Sigmoid colon (tissue), 7 donors: Measurements from ENCODE around the gene DNAJC6. TPM values are rescaled to one million over a fixed set of nuclear protein-coding genes. Genes with fewer than 3 reads are reported as not detected.

ENCODE experiments used
- DNase-seq: peaks from one replicate; pipeline ENCODE4 v3.0.0-alpha.2; 2019
- H3K27ac ChIP-seq, 4 donors: fragments of 200-600 bp; sonication (generic); one replicate each; pipeline ENCODE4 v1.5.1; 2016 to 2019; ENCODE audit warnings: mild to moderate bottlenecking in 1 of 4
- H3K27me3 ChIP-seq, 3 donors: fragments of 200-600 bp; sonication (generic); one replicate each; pipeline ENCODE4 v1.5.1; 2019; ENCODE audit warnings: mild to moderate bottlenecking in 1 of 3
- H3K36me3 ChIP-seq, 4 donors: fragments of 200-600 bp; sonication (generic); one replicate each; pipeline ENCODE4 v1.5.1; 2016 to 2019
- H3K4me1 ChIP-seq, 4 donors: fragments of 200-600 bp; sonication (generic); one replicate each; pipeline ENCODE4 v1.5.1; 2017 to 2019
- H3K4me3 ChIP-seq, 4 donors: fragments of 200-600 bp; sonication (generic); one replicate each; pipeline ENCODE4 v1.5.1; 2017 to 2019; ENCODE audit warnings: mild to moderate bottlenecking in 2 of 4, moderate library complexity in 1 of 4
- H3K9me3 ChIP-seq, 4 donors: fragments of 200-600 bp in 3 of 4; sonication (generic) in 3 of 4; one replicate each; pipeline versions ENCODE4 v1.5.1 to v1.6.1; 2013 to 2019
- EP300 ChIP-seq, 4 donors: sonication (generic); formaldehyde crosslinking; IDR thresholded peaks; one replicate each; pipeline ENCODE4 v1.6.1; 2017; ENCODE audit warnings: antibody characterized with exemption in 4 of 4
- POLR2A ChIP-seq, 2 donors: fragments of 450-650 bp; IDR thresholded peaks; one replicate each; pipeline ENCODE4 v1.6.1; 2016; ENCODE audit warnings: antibody characterized with exemption in 2 of 2, mild to moderate bottlenecking in 2 of 2, moderate library complexity in 2 of 2
- POLR2AphosphoS5 ChIP-seq, 4 donors: sonication (generic); formaldehyde crosslinking; IDR thresholded peaks; one replicate each; pipeline ENCODE4 v1.6.1; 2017; ENCODE audit warnings: antibody characterized with exemption in 4 of 4
- WGBS, 2 donors: extraction: QIAGEN DNeasy Blood & Tissue Kit; methylation state at CpG; one replicate each; pipeline ENCODE4 v1.1.7; 2013; 5-methylcytosine and 5-hydroxymethylcytosine counted together
- intact Hi-C: fragments of 100-400 bp; cut with DNase I; formaldehyde crosslinking; loops from one replicate; pipeline ENCODE4 v1.15.1; 2023
- polyA plus RNA-seq, 3 donors: library from polyadenylated mRNA; stranded (reverse); fragments of 200-250 nt; gene quantifications; one replicate each; pipeline ENCODE4 v1.2.3, GENCODE V29; 2013
- total RNA-seq, 4 donors: library from RNA; depleted of rRNA; stranded (reverse); fragments of >200 nt; gene quantifications; one replicate each; pipeline ENCODE4 v1.1.0, GENCODE V29; 2016
- TF ChIP-seq, protein P1 (sequence below), 4 experiments: fragments of 450-650 bp in 3 of 4; fragments of 200-600 bp in 1 of 4; IDR thresholded peaks; one replicate each; pipeline ENCODE4 v1.5.1; 2016 to 2019; ENCODE audit warnings: antibody characterized with exemption in 4 of 4, mild to moderate bottlenecking in 3 of 4, moderate library complexity in 2 of 4
- donor health status: healthy with polysubstance abuse.
- donor health status: Bipolar disorder and iron deficiency.
- donor health status: healthy.

DNAJC6 gene
- total and polyA plus RNA-seq, 7 donors: 0.23 to 7.1 (median 3.9) TPM

DNA sequence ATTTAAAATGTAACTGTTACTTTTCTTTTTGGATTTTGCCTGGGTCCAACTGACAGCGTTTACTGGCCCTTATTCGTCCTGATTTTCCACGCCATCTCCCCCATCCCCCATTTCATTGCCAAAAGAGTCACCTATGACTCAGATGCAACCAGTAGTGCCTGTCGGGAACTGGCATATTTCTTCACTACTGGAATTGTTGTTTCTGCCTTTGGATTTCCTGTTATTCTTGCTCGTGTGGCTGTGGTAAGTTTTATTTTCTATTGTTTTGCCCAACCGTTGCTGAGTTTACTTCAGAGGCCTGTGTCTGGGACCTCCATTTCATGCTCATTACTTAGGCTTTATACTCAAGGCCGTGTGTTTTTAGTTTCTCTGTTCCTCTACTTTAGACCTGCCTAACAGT lies 120.5 kb downstream of the DNAJC6 start:
- peak in 1 of 4 donors; percentile 47 for TF ChIP-seq POLR2AphosphoS5 (IDR thresholded peaks at IDR 0.05)
- TF ChIP-seq EP300 (IDR thresholded peaks at IDR 0.05): no peak
- intact Hi-C loops: loop anchor here (2.0 kb wide), 1 partner anchor 257 kb away; no protein-coding TSS in a partner anchor
- no peak for DNase-seq
- Histone ChIP-seq H3K9me3 (no peaks in the 10 kb centered on the region), H3K36me3 (peaks cover 0 to 77% (median 16%) of the 10 kb centered on the region in 4 donors), H3K27ac (peak overlapping the region in 3 of 4 donors; percentile 0 to 55 (median 29)), H3K27me3 (no peaks in the 10 kb centered on the region), H3K4me3 (no peak overlapping the region), H3K4me1 (peaks cover 0 to 14% (median 7%) of the 10 kb centered on the region in 4 donors)
- WGBS, 2 donors: 74 to 78% methylated on average over 7 of the region's 7 CpGs

DNA sequence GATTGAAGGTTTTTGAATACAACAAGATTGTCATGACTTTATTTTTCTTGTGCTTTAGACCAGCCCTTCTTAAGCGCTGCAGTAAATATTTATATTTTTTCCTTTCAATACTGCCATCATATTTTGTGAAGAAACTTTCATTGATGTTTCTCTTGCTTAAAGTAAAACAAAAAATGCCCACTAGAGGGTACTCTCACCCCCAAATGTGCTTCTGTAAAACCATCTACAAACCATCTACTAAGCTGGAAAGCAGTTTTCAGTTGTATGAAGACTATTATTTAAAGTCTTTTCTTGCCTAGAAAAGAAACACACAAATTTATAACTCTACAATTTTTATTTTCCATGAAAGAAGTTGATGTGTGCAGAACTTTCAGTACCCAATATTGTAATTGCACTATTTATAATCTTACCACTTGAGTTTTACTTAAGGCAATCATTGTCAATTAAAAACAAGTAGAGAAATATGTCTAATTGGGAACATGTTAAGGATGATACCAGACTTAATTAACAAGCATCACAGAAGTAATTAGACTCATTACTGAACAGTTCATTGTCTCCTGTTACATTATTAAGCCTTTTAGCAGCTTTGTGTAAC lies 121.9 kb downstream of the DNAJC6 start:
- no peak for DNase-seq
- intact Hi-C loops: loop anchor here (2.0 kb wide), 1 partner anchor 256 kb away; no protein-coding TSS in a partner anchor
- Histone ChIP-seq H3K27ac (peak overlapping the region in 1 of 4 donors; percentile 55), H3K4me3 (no peak overlapping the region), H3K36me3 (peaks cover 0 to 64% (median 12%) of the 10 kb centered on the region in 4 donors), H3K27me3 (no peaks in the 10 kb centered on the region), H3K4me1 (peaks cover 0 to 8% (median 6%) of the 10 kb centered on the region in 4 donors), H3K9me3 (no peaks in the 10 kb centered on the region)
- TF ChIP-seq, protein P1, sequence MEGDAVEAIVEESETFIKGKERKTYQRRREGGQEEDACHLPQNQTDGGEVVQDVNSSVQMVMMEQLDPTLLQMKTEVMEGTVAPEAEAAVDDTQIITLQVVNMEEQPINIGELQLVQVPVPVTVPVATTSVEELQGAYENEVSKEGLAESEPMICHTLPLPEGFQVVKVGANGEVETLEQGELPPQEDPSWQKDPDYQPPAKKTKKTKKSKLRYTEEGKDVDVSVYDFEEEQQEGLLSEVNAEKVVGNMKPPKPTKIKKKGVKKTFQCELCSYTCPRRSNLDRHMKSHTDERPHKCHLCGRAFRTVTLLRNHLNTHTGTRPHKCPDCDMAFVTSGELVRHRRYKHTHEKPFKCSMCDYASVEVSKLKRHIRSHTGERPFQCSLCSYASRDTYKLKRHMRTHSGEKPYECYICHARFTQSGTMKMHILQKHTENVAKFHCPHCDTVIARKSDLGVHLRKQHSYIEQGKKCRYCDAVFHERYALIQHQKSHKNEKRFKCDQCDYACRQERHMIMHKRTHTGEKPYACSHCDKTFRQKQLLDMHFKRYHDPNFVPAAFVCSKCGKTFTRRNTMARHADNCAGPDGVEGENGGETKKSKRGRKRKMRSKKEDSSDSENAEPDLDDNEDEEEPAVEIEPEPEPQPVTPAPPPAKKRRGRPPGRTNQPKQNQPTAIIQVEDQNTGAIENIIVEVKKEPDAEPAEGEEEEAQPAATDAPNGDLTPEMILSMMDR (IDR thresholded peaks at IDR 0.05): peak in 2 of 4 experiments; percentile 30 to 39
- TF ChIP-seq POLR2A (IDR thresholded peaks at IDR 0.05): no peak
- 31 to 63% methylated on average over 1 of the region's 1 CpG for WGBS, 2 donors

DNA sequence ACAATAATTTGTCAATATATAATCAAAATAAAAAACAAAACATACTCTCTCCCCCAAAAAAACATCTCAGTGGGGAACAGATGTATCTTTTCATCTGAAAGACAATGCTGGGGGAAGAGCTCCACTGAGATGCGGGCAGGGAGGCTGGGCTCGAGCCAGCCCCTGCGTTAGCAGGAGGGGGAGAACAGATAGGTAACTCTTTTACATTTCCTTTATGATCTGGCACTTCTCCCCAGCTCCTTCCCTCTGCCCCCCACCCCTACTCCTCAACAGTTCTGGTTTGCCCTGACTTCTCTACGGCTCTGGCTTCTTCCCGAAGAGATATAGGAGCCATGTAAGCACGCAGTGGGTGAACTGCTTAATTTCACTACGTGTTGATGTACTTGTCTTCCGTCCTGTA lies 123.6 kb downstream of the DNAJC6 start:
- H3K9me3 ChIP-seq: no peaks in the 10 kb centered on the region
- DNase-seq: no peak
- peaks cover 0 to 11% (median 6%) of the 10 kb centered on the region in 4 donors for H3K4me1 ChIP-seq
- 80 to 81% methylated on average over 8 of the region's 8 CpGs for WGBS, 2 donors
- no peak overlapping the region for H3K27ac ChIP-seq
- intact Hi-C loops: no loop called here
- no peaks in the 10 kb centered on the region for H3K27me3 ChIP-seq
- peaks cover 0 to 47% (median 8%) of the 10 kb centered on the region in 4 donors for H3K36me3 ChIP-seq
- H3K4me3 ChIP-seq: no peak overlapping the region
- no peak for TF ChIP-seq POLR2AphosphoS5 (IDR thresholded peaks at IDR 0.05)
- TF ChIP-seq, protein P1 (IDR thresholded peaks at IDR 0.05): no peak
- no peak for TF ChIP-seq POLR2A (IDR thresholded peaks at IDR 0.05)
- no peak for TF ChIP-seq EP300 (IDR thresholded peaks at IDR 0.05)

DNA sequence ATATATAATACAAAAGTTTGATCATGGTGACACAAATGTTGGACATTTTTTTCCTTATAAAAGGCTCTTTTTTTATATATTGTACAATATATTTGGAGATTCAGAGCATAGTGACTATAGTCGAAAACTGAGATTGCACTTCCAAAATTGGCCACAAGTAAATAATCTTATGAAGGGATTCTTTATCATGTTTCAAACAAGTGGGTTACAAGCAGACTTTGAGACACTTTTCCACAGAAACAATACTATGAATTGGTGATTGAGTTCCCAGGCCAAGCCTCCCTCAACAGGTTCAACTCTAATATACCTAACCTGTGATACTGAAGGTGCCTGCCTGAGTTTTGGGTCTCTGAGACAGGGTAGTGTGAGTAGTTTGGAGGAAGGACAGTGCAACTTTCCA lies 124.9 kb downstream of the DNAJC6 start:
- no peak for DNase-seq
- no peaks in the 10 kb centered on the region for H3K9me3 ChIP-seq
- no peak overlapping the region for H3K27ac ChIP-seq
- no peak overlapping the region for H3K4me3 ChIP-seq
- peaks cover 0 to 37% (median 8%) of the 10 kb centered on the region in 4 donors for H3K36me3 ChIP-seq
- H3K4me1 ChIP-seq: peaks cover 0 to 11% (median 6%) of the 10 kb centered on the region in 4 donors
- 95 to 97% methylated on average over 1 of the region's 1 CpG for whole genome bisulfite sequencing, 2 donors
- H3K27me3 ChIP-seq: no peaks in the 10 kb centered on the region
- TF ChIP-seq, protein P1 (IDR thresholded peaks at IDR 0.05): no peak
- no peak for TF ChIP-seq POLR2A (IDR thresholded peaks at IDR 0.05)
- no peak for TF ChIP-seq EP300 (IDR thresholded peaks at IDR 0.05)
- TF ChIP-seq POLR2AphosphoS5 (IDR thresholded peaks at IDR 0.05): no peak
- intact Hi-C loops: no loop called here

DNA sequence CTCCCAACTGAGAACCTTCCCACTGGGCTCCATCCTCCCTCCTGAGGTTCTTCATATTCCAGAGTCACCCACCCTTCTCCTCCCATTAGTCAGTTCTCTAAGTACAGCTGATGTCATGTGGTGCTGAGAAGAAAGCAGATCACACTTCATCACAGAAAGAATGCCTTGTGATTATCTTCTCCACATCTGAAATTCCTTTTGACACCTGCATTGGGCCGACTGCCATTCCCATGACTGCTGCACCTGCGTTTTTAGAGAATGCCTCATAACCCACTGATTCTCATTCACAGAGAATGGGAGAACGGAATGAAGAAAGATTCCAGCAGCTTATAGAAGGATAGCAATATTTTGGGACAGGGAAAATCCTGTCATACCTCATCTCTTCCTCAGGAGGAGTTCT lies 125.4 kb downstream of the DNAJC6 start:
- Histone ChIP-seq H3K9me3 (no peaks in the 10 kb centered on the region), H3K27me3 (no peaks in the 10 kb centered on the region), H3K4me1 (peaks cover 0 to 11% (median 5%) of the 10 kb centered on the region in 4 donors), H3K27ac (no peak overlapping the region), H3K4me3 (no peak overlapping the region), H3K36me3 (peaks cover 0 to 34% (median 8%) of the 10 kb centered on the region in 4 donors)
- DNase-seq: no peak
- no peak for TF ChIP-seq POLR2AphosphoS5 (IDR thresholded peaks at IDR 0.05)
- no peak for TF ChIP-seq POLR2A (IDR thresholded peaks at IDR 0.05)
- TF ChIP-seq EP300 (IDR thresholded peaks at IDR 0.05): no peak
- TF ChIP-seq, protein P1 (IDR thresholded peaks at IDR 0.05): no peak
- intact Hi-C loops: no loop called here
- WGBS, 2 donors: 81 to 92% methylated on average over 3 of the region's 3 CpGs
